K562 treated with DMSO at 1 percent for 48 hours (cell line): ENCODE data around the gene BRPF1. TPM values are rescaled to one million over a fixed set of nuclear protein-coding genes. Genes with fewer than 3 reads are reported as not detected.

ENCODE experiments used
- total RNA-seq: library from RNA; unstranded; fragments of 300-600 nt; gene quantifications from 2 replicates; pipeline ENCODE4 v1.2.3, GENCODE V29; 2022; ENCODE audit warnings: low replicate concordance; ENCODE audit errors: extremely low read depth

BRPF1 gene, protein sequence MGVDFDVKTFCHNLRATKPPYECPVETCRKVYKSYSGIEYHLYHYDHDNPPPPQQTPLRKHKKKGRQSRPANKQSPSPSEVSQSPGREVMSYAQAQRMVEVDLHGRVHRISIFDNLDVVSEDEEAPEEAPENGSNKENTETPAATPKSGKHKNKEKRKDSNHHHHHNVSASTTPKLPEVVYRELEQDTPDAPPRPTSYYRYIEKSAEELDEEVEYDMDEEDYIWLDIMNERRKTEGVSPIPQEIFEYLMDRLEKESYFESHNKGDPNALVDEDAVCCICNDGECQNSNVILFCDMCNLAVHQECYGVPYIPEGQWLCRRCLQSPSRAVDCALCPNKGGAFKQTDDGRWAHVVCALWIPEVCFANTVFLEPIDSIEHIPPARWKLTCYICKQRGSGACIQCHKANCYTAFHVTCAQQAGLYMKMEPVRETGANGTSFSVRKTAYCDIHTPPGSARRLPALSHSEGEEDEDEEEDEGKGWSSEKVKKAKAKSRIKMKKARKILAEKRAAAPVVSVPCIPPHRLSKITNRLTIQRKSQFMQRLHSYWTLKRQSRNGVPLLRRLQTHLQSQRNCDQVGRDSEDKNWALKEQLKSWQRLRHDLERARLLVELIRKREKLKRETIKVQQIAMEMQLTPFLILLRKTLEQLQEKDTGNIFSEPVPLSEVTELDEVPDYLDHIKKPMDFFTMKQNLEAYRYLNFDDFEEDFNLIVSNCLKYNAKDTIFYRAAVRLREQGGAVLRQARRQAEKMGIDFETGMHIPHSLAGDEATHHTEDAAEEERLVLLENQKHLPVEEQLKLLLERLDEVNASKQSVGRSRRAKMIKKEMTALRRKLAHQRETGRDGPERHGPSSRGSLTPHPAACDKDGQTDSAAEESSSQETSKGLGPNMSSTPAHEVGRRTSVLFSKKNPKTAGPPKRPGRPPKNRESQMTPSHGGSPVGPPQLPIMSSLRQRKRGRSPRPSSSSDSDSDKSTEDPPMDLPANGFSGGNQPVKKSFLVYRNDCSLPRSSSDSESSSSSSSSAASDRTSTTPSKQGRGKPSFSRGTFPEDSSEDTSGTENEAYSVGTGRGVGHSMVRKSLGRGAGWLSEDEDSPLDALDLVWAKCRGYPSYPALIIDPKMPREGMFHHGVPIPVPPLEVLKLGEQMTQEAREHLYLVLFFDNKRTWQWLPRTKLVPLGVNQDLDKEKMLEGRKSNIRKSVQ (N-terminal part only)
- not detected in 2 replicates for total RNA-seq

DNA sequence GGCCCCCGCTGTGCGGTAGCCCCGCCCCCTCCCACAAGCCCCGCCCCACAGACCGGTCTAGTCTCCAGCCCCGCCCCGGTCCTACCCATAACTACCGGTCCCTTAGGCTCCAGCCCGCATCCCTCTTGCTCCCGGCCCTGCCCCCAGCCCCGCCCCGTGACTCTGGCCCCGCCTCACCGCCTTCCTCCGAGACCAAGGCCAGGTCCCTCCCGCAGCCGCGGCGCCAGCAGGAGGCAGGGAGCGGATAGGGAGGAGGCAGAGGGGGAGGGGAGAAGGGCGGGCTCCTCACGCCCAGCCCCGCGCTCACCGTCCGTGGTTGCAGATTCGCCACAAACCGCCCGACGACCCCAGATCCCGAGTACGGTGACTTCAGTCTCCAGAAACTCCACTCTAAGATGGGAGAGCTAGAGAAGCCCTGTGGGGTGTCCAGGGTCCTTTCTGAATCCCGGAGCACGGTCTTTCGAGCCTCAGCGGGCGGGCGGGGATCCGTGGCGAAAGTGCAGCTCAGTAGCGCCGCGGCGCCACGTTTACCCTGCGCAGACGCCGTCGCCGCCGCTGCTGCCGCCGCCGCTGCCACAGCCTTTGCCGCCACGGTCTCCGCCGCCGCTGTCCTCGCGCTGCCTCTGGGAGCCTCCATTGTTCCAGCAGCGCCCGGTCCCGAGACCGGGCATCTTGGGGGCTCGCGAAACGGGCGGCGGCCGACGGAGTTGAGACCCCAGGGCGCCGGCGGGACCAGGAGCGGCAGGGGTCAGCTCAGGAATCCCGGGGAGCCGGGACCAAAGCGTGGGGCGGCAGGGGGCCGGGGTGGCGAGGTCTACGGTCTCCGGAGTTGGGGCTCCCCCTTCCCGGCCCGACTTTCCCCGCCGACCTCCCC, at the start of gene BRPF1:
Gene BRPF1, plus strand, starts transcription at position 530 of the 874 bp plus-strand sequence. CDS start 2,406 bp downstream, outside the sequence.

DNA sequence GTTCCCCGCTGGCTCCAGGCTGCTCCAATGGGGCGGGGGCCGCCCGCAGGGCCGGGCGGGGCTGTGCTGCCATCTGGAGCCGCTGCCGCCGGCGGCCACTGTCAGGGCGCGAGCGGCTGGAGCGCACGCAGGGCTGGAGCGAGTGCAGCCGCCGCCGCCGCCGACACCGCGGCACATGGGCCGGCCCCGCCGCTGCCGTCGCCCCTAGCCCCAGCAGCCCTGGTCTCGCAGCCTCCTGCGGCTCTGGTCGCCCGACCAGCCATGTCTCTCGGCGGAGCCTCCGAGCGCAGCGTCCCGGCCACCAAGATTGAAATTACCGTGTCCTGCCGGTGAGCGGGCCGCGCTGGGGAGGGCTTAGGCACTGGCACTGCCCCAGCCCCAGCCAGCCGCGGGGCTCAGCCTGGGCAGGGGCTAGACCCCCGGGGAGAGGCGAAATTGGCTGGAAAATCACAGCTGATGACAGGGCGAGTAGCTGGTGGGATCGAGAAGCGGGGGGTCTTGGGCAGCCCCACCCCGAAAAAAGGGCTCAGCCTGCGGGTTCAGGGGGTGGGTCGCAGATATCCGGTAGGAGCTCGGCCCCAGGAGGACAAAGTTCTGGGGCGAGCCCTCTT, 27.7 kb upstream of the BRPF1 start, which contains the start of gene CPNE9:
Gene CPNE9, plus strand, starts transcription at position 98 of the 611 bp plus-strand sequence. Its CDS starts 164 bp downstream, at position 262.

GRCh38 chr3:9749645-9750555, 18.4 kb downstream of the BRPF1 start, which contains the start of gene OGG1:
TSS of gene OGG1 (plus strand) at chr3:9749952. CDS start at chr3:9750287, 335 bp downstream.

GRCh38 chr3:9769426-9770275, 38.1 kb downstream of the BRPF1 start, which contains the start of gene CAMK1:
TSS of gene CAMK1 (minus strand) at chr3:9769947. CDS start at chr3:9767749, 2,198 bp downstream.

GRCh38 chr3:9792405-9793160, 61.0 kb downstream of the BRPF1 start, which contains the start of the genes ARPC4 and TADA3:
TSS of gene ARPC4 (plus strand) at chr3:9793082. CDS start at chr3:9793122, 40 bp downstream.
TSS of gene TADA3 (minus strand) at chr3:9792473. CDS start at chr3:9791466, 1,007 bp downstream.

Other genes starting within 250 kb of the BRPF1 start
- gene LHFPL4, start 177.9 kb upstream of the BRPF1 start, total RNA-seq: not detected in 2 replicates
- gene MTMR14, start 82.2 kb upstream of the BRPF1 start, total RNA-seq: 308 TPM in 1 of 2 replicates, not detected in the other
- gene CPNE9, start 27.9 kb upstream of the BRPF1 start, total RNA-seq: not detected in 2 replicates
- gene OGG1, start 18.2 kb downstream of the BRPF1 start, total RNA-seq: not detected in 2 replicates
- gene CAMK1, start 38.2 kb downstream of the BRPF1 start, total RNA-seq: not detected in 2 replicates
- not detected in 2 replicates for gene TADA3, start 60.7 kb downstream of the BRPF1 start, total RNA-seq
- not detected in 2 replicates for gene ARPC4, start 61.3 kb downstream of the BRPF1 start, total RNA-seq
- not detected in 2 replicates for gene TTLL3, start 78.5 kb downstream of the BRPF1 start, total RNA-seq
- gene RPUSD3, start 112.3 kb downstream of the BRPF1 start, total RNA-seq: not detected in 2 replicates
- gene CIDEC, start 148.5 kb downstream of the BRPF1 start, total RNA-seq: not detected in 2 replicates
- not detected in 2 replicates for gene JAGN1, start 158.9 kb downstream of the BRPF1 start, total RNA-seq
- not detected in 2 replicates for gene IL17RE, start 171.1 kb downstream of the BRPF1 start, total RNA-seq
- gene IL17RC, start 185.4 kb downstream of the BRPF1 start, total RNA-seq: not detected in 2 replicates
- not detected in 2 replicates for gene CRELD1, start 202.1 kb downstream of the BRPF1 start, total RNA-seq
- gene PRRT3, start 220.7 kb downstream of the BRPF1 start, total RNA-seq: not detected in 2 replicates